GM18507 (cell line): ENCODE results near the gene SERPINI2.
"Not testable (repeated sequence)": the region's sequence is repeated elsewhere in the genome, so short reads cannot be mapped to it uniquely, and the experiment has no call there.

ENCODE experiments used
- DNase-seq: peaks from one replicate; pipeline ENCODE4 v3.0.0; 2011; ENCODE audit warnings: low read depth; ENCODE audit not compliant: insufficient read length; ENCODE audit errors: extremely low spot score
- FAIRE-seq: peaks from 2 replicates; lab custom pipeline; 2011; peaks lifted over from hg19 to GRCh38; lab: Jason Lieb, UNC

Gene SERPINI2

GRCh38 chr3:167451282-167451681, 22.6 kb downstream of the SERPINI2 start:
- FAIRE-seq, result no peak
- DNase-seq, result no peak

GRCh38 chr3:167450675-167451074, 23.2 kb downstream of the SERPINI2 start:
- no peak for DNase-seq
- FAIRE-seq, result no peak

- no peak for DNase-seq
- no peak for FAIRE-seq
Observed at GRCh38 chr3:167450195-167450594, 23.6 kb downstream of the SERPINI2 start.

DNA sequence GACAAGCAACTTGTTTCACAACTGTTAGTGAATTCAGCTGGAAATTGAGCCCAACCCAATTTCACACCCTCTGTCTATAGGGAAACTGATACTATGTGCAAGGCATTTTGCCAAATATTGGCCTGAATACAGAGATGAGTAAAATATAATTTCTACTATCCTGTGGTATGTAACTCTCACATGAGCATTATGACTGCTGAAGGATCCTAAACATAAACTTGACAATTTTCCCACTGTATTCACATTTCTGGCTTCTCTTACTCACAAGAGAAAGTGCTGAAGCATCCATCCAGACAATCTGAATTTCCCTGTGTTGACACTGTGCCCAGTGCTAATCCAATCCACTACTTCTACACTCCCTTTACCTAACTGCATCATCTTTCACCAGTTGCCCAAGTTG, 28.4 kb downstream of the SERPINI2 start:
- DNase-seq (no peak), FAIRE-seq (no peak)

- FAIRE-seq (no peak), DNase-seq (no peak)
Observed at GRCh38 chr3:167441256-167441655, 32.6 kb downstream of the SERPINI2 start.

DNA sequence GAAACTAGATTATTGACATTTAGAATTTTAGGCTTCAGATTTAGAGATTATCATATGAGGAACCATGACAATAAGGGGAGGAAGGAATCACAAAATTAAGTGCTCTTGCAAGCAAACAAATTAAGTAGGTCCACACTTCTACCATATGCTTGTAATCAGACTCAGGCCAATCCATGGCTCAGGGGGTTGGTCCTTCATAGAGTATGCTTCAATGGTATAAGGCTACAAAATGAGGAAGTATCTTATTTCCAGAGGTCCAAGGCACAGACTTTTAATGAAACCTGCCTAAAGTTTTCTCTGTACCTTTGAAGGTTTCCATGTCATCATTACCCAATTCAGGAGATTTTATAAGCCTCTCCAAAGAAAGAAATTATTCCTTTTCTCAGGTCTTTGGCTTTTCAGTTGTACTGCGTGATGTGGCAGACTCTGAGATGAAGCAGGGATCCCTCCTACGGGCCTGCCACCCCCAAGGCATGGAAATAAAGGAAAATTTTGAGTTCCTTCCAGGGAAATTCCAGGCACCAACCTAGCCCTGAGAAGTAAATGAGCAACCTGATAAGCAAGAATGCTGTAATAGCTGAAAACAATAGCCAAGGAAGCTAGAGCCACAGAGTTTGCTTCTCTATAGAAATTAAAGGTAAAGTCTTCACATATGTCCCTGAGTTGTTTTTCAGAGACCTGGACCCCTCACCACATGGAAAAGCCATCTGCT, 36.3 kb downstream of the SERPINI2 start:
- no peak for FAIRE-seq
- DNase-seq, result no peak

- FAIRE-seq, DNase-seq: not testable (repeated sequence)
Observed at GRCh38 chr3:167426962-167427361, 46.9 kb downstream of the SERPINI2 start.

- not testable (repeated sequence) for DNase-seq, FAIRE-seq
Observed at GRCh38 chr3:167422396-167422795, 51.4 kb downstream of the SERPINI2 start.

DNA sequence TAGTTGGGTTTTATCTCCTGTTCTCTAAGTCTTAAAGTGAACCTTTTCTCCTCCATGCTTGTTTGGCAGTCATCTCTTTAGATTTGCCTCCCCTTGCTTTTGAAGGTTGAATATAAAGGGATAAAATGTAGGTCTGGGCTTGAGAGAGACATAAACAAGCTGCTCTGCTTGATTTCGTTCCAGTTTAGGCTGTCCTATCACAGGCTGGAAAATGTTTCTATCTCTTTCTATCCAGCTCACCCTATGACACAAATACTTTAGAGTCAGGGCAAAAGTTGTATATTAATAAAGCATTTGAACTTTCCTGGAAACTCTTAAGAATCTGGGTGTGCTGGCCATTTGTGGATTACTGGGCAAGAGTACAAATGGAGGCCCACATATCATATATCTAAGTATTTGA, 64.2 kb downstream of the SERPINI2 start:
- FAIRE-seq (no peak), DNase-seq (no peak)

DNA sequence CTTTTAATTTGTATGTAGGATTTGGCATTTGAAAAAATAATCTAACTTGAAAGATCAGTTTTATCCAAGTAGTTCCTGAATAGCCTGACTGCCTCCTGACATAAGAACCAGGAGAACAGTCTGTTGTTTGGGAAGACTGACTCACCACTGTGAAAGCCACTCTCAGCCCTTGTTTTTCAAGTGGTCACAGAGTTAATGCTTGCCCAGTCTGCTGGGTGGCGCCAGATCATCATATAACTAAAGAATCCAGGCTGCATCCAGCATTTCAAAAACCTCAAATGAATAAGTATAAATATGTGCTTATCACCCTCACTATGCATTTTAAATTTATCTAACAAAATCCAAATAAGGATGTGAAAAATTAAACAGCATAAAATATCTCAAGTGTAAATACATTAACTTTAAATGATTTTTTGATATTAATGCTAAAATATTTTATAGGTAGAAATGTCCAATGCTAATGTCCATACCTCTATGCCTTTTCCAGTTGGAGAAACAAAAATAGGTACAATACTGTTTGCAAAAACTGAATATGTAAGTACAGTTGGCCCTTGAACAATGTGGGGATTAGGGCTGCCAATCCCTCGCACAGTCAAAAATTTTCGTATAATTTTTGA, 66.9 kb downstream of the SERPINI2 start:
- no peak for FAIRE-seq

DNA sequence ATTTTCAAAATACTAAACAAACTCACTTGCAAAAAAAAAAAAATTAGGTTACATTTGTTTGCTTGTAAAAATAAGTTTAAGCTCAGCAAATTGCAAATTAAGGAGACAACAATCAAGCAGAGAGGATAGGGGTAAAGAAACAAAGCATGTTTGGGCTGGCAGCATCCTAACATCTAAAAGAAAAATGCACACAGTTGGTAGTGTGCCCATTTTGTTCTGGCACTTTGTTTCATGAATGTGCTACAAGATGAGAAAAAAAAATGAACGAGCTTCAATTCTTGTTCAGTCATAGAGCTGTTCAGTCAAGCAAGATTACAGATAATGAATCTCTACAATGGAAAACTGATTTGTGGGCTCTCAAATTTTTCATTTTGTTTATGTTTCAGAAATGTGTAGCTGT, 76.0 kb downstream of the SERPINI2 start:
- FAIRE-seq (no peak), DNase-seq (no peak)

More for the DNA sequence above, 66.9 kb downstream of the SERPINI2 start:
- DNase-seq, result no peak

GRCh38 chr3:167396075-167396474, 77.8 kb downstream of the SERPINI2 start:
- DNase-seq (no peak), FAIRE-seq (no peak)

- DNase-seq (no peak), FAIRE-seq (no peak)
Observed at GRCh38 chr3:167394003-167394402, 79.8 kb downstream of the SERPINI2 start.
